Measurements from ENCODE around the gene AXIN1.

The AXIN1 gene

DNA sequence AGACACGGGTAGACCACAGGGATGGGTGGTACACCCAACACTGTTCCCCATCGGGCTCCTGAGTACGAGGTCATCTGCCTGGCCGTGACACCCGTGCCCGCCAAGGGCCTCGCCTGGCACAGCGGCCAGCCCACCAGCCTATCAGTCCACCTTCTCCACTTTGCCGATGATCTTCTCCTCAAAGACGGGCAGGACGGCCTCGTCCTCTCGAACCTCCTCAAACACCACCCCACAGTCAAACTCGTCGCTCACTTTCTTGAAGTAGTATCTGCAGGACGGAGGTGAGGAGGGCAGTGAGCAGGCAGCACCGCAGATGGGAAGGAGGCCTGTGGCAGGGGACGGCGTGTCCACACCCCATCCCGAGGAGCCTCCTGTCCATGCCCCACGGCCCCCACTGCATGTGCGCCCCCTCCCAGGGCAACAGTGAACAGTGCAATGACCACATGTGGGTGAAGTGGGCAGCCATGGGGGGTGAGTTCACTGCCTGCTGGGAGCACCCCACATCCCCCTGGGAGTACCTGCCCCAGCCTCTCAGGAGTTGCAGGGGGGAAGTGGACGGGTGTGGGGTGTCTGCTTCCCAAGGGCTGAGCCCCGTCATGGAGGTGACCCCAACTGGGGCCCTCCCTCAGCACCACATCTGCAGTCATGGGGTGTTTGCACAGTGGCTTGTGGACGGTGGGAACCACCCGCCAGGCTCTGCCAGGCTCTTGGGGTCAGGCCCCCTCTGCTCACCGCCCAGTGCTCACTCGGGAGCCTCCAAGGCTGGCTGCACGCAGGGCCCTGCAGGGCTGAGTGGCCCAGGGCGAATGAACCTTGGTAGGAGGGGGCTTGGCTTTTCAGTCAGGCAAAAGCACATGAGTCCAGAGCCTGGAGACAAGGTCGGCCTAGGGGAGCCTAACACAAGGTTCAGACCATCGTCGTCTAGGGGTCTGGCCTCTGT lies 64.3 kb downstream of the AXIN1 start:
- no peak overlapping the region for H3K4me3 ChIP-seq (replicated peaks in 1 of 2; ENCODE audit: low read depth in 2 of 2, low read length in 2 of 2)
- no peak for DNase-seq (ENCODE audit: low read depth in 2 of 2)
- TF ChIP-seq, protein P1, sequence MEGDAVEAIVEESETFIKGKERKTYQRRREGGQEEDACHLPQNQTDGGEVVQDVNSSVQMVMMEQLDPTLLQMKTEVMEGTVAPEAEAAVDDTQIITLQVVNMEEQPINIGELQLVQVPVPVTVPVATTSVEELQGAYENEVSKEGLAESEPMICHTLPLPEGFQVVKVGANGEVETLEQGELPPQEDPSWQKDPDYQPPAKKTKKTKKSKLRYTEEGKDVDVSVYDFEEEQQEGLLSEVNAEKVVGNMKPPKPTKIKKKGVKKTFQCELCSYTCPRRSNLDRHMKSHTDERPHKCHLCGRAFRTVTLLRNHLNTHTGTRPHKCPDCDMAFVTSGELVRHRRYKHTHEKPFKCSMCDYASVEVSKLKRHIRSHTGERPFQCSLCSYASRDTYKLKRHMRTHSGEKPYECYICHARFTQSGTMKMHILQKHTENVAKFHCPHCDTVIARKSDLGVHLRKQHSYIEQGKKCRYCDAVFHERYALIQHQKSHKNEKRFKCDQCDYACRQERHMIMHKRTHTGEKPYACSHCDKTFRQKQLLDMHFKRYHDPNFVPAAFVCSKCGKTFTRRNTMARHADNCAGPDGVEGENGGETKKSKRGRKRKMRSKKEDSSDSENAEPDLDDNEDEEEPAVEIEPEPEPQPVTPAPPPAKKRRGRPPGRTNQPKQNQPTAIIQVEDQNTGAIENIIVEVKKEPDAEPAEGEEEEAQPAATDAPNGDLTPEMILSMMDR (IDR thresholded peaks at IDR 0.05; ENCODE audit: low read depth, low read length): no peak

DNA sequence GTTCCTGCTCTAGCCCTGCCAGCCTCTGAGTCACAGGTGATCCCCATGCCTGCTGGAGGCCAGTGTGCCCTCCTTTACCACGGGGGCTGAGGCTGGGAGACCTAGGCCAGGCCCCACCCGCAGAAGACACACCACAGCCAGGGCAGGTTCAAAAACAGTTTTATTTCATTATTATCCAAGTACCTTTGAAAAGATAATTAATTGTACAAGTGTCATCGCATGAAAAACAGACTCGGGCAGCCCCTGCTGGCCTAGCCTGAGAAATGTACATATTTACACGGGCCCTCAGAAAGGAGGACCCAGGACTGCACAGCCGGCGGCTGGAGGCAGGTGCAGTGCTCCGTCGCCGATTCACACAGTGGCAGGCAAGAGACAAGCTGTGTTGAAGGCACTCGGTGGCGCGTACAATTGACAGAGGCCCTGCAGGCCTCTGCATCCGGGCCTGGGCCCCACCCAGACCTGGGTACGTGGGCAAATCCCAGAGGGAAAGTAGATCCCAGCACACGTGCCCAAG lies 65.2 kb downstream of the AXIN1 start:
- H3K4me3 ChIP-seq (replicated peaks in 1 of 2; ENCODE audit: low read depth in 2 of 2, low read length in 2 of 2): no peak overlapping the region
- no peak for DNase-seq (ENCODE audit: low read depth in 2 of 2)
- TF ChIP-seq, protein P1 (IDR thresholded peaks at IDR 0.05; ENCODE audit: low read depth, low read length): no peak

DNA sequence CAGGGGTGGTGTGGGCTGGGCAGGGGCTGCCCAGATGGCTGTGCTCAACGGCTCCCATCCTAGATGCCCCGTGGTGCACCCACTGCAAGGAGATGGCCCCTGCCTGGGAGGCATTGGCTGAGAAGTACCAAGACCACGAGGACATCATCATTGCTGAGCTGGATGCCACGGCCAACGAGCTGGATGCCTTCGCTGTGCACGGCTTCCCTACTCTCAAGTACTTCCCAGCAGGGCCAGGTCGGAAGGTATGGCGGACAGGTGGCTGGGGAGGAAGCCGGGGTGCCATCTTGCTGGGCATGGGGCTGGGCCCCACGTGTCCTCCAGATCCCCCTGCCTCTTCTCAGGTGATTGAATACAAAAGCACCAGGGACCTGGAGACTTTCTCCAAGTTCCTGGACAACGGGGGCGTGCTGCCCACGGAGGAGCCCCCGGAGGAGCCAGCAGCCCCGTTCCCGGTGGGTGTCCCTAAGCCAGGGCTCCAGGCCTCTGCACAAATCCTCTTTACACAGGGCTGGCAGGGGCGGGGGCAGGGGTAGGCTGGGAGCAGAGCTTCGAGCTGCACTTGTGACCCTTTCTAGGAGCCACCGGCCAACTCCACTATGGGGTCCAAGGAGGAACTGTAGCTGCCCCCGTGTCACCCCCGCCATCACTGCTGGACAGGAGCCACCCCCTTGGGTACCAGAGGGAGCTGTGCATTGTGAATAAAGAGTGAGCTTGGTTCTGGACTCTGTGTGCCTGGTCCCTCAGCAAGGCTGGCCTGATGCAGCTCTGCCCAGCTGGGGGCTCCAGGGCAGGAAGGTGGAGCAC lies 65.8 kb downstream of the AXIN1 start:
- TF ChIP-seq, protein P1 (IDR thresholded peaks at IDR 0.05; ENCODE audit: low read depth, low read length): no peak
- DNase-seq (ENCODE audit: low read depth in 2 of 2): no peak
- no peak overlapping the region for H3K4me3 ChIP-seq (replicated peaks in 1 of 2; ENCODE audit: low read depth in 2 of 2, low read length in 2 of 2)

- no peak for DNase-seq (ENCODE audit: low read depth in 2 of 2)
- TF ChIP-seq, protein P1 (IDR thresholded peaks at IDR 0.05; ENCODE audit: low read depth, low read length): no peak
These were observed 67.1 kb downstream of the AXIN1 start for GRCh38 chr16:285146-286055.

DNA sequence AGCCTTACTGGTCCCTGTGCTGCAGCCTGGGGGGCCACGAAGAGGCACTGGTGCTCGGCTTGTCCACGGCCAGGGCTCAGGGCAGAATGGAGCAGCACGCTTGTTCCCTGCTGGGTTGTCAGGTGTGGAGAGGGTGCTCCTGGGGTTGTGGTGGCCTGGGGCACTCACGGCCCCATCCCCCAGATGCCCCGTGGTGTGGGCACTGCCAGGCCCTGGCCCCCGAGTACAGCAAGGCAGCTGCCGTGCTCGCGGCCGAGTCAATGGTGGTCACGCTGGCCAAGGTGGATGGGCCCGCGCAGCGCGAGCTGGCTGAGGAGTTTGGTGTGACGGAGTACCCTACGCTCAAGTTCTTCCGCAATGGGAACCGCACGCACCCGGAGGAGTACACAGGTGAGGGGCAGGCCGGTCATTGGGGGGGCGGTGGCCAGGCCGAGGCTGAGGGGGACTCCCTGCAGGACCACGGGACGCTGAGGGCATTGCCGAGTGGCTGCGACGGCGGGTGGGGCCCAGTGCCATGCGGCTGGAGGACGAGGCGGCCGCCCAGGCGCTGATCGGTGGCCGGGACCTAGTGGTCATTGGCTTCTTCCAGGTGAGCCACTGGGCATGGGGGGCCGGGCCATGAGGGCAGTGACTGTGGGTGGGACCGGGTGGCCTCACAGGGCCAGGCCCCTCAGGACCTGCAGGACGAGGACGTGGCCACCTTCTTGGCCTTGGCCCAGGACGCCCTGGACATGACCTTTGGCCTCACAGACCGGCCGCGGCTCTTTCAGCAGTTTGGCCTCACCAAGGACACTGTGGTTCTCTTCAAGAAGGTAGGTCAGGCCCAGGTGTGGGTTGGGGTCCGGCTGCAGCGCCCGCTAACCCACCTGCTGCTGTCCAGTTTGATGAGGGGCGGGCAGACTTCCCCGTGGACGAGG lies 68.1 kb downstream of the AXIN1 start:
- TF ChIP-seq, protein P1 (IDR thresholded peaks at IDR 0.05; ENCODE audit: low read depth, low read length): no peak
- DNase-seq (ENCODE audit: low read depth in 2 of 2): no peak
- H3K4me3 ChIP-seq (replicated peaks in 1 of 2; ENCODE audit: low read depth in 2 of 2, low read length in 2 of 2): no peak overlapping the region

More at GRCh38 chr16:285146-286055, 67.1 kb downstream of the AXIN1 start:
- H3K4me3 ChIP-seq (replicated peaks in 1 of 2; ENCODE audit: low read depth in 2 of 2, low read length in 2 of 2): no peak overlapping the region
